Naive thymus-derived CD8-positive, alpha-beta T cell (primary cell): ENCODE measurements around the gene THSD4. TPM values are rescaled to one million over a fixed set of nuclear protein-coding genes. Genes with fewer than 3 reads are reported as not detected.

ENCODE experiments used
- ATAC-seq, 2 donors: fragments of 150-1000 bp; cut with Tn5 transposase in 1 of 2; sonication (Bioruptor Pico), chemical (Tn5 transposase) in 1 of 2; 1 replicate in 1 of 2; 2 replicates in 1 of 2; pipeline ENCODE4 v1.10.0; 2021; ENCODE audit warnings: mild to moderate bottlenecking in 2 of 2, moderate library complexity in 2 of 2
- POLR2A ChIA-PET: fragments of 350-600 bp; sonication (Branson Sonifier 250); formaldehyde crosslinking; loops from one replicate; lab custom pipeline; 2021; ENCODE audit warnings: antibody characterized with exemption; lab: Charles Lee
- DNase-seq, 10 donors: peaks; one replicate each; pipeline versions ENCODE4 v3.0.0 to v3.0.0-alpha.2; 2020 to 2022
- H3K27ac Mint-ChIP-seq, 10 donors: one replicate each; pipeline ENCODE4 v1.8.0; 2020 to 2022; ENCODE audit warnings: mild to moderate bottlenecking in 10 of 10, mixed read lengths in 10 of 10, moderate library complexity in 4 of 10, inconsistent platforms in 1 of 10
- H3K27me3 Mint-ChIP-seq, 5 donors: one replicate each; pipeline ENCODE4 v1.8.0; 2021 to 2022; ENCODE audit warnings: mixed read lengths in 5 of 5
- H3K36me3 Mint-ChIP-seq, 3 donors: one replicate each; pipeline ENCODE4 v1.8.0; 2020 to 2022; ENCODE audit warnings: mixed read lengths in 3 of 3, mild to moderate bottlenecking in 2 of 3, inconsistent platforms in 1 of 3
- H3K4me1 Mint-ChIP-seq, 4 donors: one replicate each; pipeline ENCODE4 v1.8.0; 2021 to 2022; ENCODE audit warnings: mixed read lengths in 4 of 4
- H3K4me3 Mint-ChIP-seq, 10 donors: one replicate each; pipeline ENCODE4 v1.8.0; 2020 to 2022; ENCODE audit warnings: mild to moderate bottlenecking in 10 of 10, mixed read lengths in 10 of 10, moderate library complexity in 6 of 10, inconsistent platforms in 1 of 10
- H3K9me3 Mint-ChIP-seq, 9 donors: one replicate each; pipeline ENCODE4 v1.8.0; 2020 to 2022; ENCODE audit warnings: mixed read lengths in 9 of 9, mild to moderate bottlenecking in 3 of 9, inconsistent platforms in 1 of 9, moderate library complexity in 1 of 9
- polyA plus RNA-seq, 3 donors: library from polyadenylated mRNA; unstranded; fragments of 300-500 nt; fragmentation: Illumina TruSeq; gene quantifications; one replicate each; pipeline ENCODE4 v1.2.3, GENCODE V29; 2021
- total RNA-seq, 8 experiments: library from RNA in 2 of 8; stranded (reverse) in 2 of 8; gene quantifications; one replicate each; pipeline ENCODE4 v1.2.3 and lab custom pipeline; 2021 to 2026

The THSD4 gene
- total and polyA plus RNA-seq, 5 experiments from 2014 or later: not detected

DNA sequence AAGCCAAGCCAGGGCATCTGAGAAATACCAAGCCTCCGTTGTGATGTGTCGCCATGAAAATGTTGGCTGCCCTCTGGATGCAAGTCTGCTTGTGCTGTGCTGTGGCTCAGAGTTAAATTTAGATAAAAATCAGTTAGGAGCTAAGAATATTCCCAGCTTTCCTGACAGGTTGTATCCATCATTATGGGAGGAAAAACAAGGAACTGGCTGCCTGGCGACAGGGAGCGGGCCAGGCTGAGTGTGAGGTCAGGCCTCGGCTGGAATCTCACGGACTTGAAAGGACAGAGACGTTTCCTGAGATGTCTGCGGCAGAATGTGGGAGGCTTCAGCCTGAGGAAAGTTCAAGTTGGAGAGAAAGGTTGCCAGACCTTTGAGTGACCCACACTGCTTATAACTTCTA is 213.8 kb downstream of the THSD4 start:
- POLR2A ChIA-PET: interaction anchor here (0.9 kb wide), 1 partner anchor 25 kb away, joined by 3 read pairs; no protein-coding TSS in a partner anchor
- Mint-ChIP-seq H3K9me3 (peaks cover 0 to 2% (median 0%) of the 10 kb centered on the region in 9 donors), H3K4me1 (no peaks in the 10 kb centered on the region), H3K36me3 (no peaks in the 10 kb centered on the region), H3K4me3 (no peak overlapping the region), H3K27ac (no peak overlapping the region), H3K27me3 (peaks cover 0 to 8% (median 0%) of the 10 kb centered on the region in 5 donors)
- DNase-seq (no peak), ATAC-seq (no peak)

- peaks cover 0 to 3% (median 0%) of the 10 kb centered on the region in 5 donors for H3K27me3 Mint-ChIP-seq
- POLR2A ChIA-PET: no interaction called here
These were observed 214.4 kb downstream of the THSD4 start for GRCh38 chr15:71329497-71330260.

GRCh38 chr15:71330638-71331162 is 215.4 kb downstream of the THSD4 start:
- no peak overlapping the region for H3K27ac Mint-ChIP-seq

More at GRCh38 chr15:71329497-71330260, 214.4 kb downstream of the THSD4 start:
- Mint-ChIP-seq H3K4me1 (no peaks in the 10 kb centered on the region), H3K27ac (no peak overlapping the region), H3K36me3 (no peaks in the 10 kb centered on the region), H3K9me3 (peaks cover 0 to 2% (median 0%) of the 10 kb centered on the region in 9 donors), H3K4me3 (no peak overlapping the region)
- ATAC-seq: no peak
- DNase-seq: no peak

GRCh38 chr15:71331173-71331572 is 215.9 kb downstream of the THSD4 start:
- Mint-ChIP-seq H3K9me3 (peaks cover 0 to 2% (median 0%) of the 10 kb centered on the region in 9 donors), H3K36me3 (no peaks in the 10 kb centered on the region), H3K4me1 (no peaks in the 10 kb centered on the region), H3K4me3 (no peak overlapping the region), H3K27ac (no peak overlapping the region), H3K27me3 (peaks cover 0 to 3% (median 0%) of the 10 kb centered on the region in 5 donors)
- DNase-seq (no peak), ATAC-seq (no peak)
- POLR2A ChIA-PET: no interaction called here

More at GRCh38 chr15:71330638-71331162, 215.4 kb downstream of the THSD4 start:
- POLR2A ChIA-PET: no interaction called here
- H3K9me3 Mint-ChIP-seq: peaks cover 0 to 2% (median 0%) of the 10 kb centered on the region in 9 donors
- no peaks in the 10 kb centered on the region for H3K36me3 Mint-ChIP-seq
- H3K27me3 Mint-ChIP-seq: peaks cover 0 to 3% (median 0%) of the 10 kb centered on the region in 5 donors
- DNase-seq (no peak), ATAC-seq (no peak)
- no peak overlapping the region for H3K4me3 Mint-ChIP-seq
- no peaks in the 10 kb centered on the region for H3K4me1 Mint-ChIP-seq

DNA sequence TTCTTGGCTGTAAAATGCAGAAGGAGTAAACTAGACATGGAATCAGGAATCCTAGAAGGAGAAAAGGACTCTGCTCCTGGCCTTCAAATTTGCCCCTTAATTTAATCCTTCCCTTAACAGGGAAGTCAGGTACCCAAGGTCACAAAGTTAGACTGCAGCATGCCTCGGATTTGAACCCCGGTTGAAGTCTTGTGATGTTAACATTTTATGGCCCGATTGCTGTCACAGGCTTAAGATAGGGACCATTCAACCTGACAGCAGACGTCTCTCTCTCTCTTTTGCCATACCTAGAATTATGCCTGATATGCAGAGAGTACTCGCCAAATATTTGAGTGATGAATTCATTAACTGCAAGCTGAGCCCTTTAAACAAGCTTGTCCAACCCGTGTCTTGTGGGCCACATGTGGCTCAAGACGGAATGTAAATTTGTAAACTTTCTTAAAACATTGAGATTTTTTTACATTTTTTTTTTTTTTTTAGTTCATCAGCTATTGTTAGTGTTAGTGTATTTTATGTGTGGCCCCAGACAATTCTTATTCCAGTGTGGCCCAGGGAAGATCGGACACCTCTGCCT is 217.2 kb downstream of the THSD4 start:
- POLR2A ChIA-PET: no interaction called here
- H3K9me3 Mint-ChIP-seq: no peaks in the 10 kb centered on the region
- no peak overlapping the region for H3K27ac Mint-ChIP-seq
- H3K4me3 Mint-ChIP-seq: no peak overlapping the region
- H3K27me3 Mint-ChIP-seq: peaks cover 0 to 3% (median 0%) of the 10 kb centered on the region in 5 donors
- no peak for DNase-seq
- no peak for ATAC-seq
- H3K4me1 Mint-ChIP-seq: peaks cover 0 to 2% (median 0%) of the 10 kb centered on the region in 4 donors
- H3K36me3 Mint-ChIP-seq: no peaks in the 10 kb centered on the region

DNA sequence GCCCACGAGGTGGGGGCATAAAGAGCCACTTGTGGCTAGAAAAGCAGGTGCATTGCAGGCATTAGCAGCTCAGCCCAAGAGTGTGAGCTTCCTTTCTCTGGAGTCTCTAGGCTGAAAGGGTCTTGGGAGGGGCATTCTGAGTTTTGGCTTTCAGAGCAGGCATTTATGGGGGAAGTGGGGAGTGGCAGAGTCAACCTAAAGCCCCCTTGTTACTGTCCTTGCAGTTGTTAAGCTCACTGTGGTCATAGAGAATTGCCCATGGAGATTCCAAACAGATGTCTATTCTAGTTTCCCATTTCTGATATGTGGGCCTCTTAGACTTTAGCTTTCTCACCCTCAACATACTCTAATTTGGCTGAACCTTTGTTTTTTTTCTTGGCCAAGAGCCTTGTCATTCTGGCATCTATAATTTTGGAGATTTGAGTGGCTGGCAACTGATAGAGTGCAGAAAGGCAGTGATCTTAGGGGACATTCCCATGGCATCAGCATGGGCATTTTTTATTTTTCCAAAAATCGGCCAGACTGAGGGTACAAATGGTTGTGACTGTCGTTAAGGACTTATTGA is 217.9 kb downstream of the THSD4 start:
- no peak for DNase-seq
- Mint-ChIP-seq H3K27ac (no peak overlapping the region), H3K36me3 (no peaks in the 10 kb centered on the region), H3K27me3 (peaks cover 0 to 3% (median 0%) of the 10 kb centered on the region in 5 donors), H3K4me3 (no peak overlapping the region), H3K4me1 (peaks cover 0 to 2% (median 0%) of the 10 kb centered on the region in 4 donors), H3K9me3 (no peaks in the 10 kb centered on the region)
- POLR2A ChIA-PET: no interaction called here
- no peak for ATAC-seq

DNA sequence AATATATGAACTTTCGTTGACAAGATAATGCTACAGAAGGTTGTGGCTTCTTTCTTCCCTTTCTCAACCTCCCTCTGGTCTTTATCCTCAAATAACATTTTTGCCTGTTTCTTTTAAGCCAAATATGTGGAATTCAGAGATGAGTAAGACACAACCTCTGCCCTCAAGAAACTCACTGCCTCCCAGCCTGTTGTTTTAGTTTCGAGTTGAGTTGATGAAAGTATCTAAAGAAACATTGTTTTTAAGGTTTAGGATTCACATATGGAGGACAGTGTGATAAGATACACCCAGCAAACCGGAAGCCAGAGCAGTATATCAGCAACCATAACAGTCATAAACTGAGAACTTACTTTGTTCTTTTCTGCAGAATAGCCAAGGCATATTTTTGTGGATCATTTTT is 218.6 kb downstream of the THSD4 start:
- H3K27ac Mint-ChIP-seq: no peak overlapping the region
- POLR2A ChIA-PET: no interaction called here
- no peak for DNase-seq
- no peaks in the 10 kb centered on the region for H3K36me3 Mint-ChIP-seq
- ATAC-seq: no peak
- H3K9me3 Mint-ChIP-seq: no peaks in the 10 kb centered on the region
- peaks cover 0 to 3% (median 0%) of the 10 kb centered on the region in 5 donors for H3K27me3 Mint-ChIP-seq
- peaks cover 0 to 2% (median 0%) of the 10 kb centered on the region in 4 donors for H3K4me1 Mint-ChIP-seq
- H3K4me3 Mint-ChIP-seq: no peak overlapping the region

DNA sequence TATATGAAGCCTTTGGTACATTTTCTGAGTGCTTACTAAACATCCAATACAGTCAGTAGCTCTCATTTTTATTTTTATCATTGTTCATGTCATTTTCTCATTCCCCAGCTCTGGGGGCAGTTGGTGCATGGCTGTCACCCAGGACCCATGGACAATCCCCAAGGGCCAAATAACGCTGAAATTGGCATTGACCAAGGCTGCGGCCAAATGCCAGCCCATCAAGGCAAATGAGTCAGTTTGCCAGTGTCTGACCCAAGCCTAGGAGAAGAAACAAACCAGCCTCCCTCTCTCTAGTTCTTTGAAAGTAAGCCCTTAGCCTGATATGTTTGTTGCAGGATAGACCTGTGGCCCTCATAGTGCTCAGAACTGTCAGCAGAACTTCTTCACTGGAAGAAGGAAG is 219.2 kb downstream of the THSD4 start:
- no peaks in the 10 kb centered on the region for H3K9me3 Mint-ChIP-seq
- H3K4me1 Mint-ChIP-seq: peaks cover 0 to 2% (median 0%) of the 10 kb centered on the region in 4 donors
- ATAC-seq (no peak), DNase-seq (no peak)
- H3K36me3 Mint-ChIP-seq: no peaks in the 10 kb centered on the region
- no peak overlapping the region for H3K4me3 Mint-ChIP-seq
- H3K27me3 Mint-ChIP-seq: peaks cover 0 to 3% (median 0%) of the 10 kb centered on the region in 5 donors
- no peak overlapping the region for H3K27ac Mint-ChIP-seq
- POLR2A ChIA-PET: no interaction called here

DNA sequence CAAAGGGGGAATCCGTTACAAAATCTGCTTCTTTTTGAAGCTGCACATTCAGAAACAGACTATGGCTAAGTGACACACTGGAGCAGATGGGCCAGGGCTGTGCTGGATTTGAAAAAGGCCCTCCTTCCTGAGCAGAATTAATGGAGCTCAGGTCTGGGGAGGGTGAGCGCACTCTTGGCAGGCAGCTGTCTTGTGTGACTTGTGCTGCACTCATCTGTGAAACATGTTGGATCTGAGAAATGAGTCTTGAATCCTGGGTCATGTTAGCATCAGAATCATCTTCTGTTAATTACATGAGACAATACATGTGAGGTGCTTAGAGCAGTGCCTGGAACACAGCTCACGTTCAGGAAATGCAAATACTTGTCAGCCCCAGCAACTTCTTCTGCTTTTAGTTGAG is 219.6 kb downstream of the THSD4 start:
- Mint-ChIP-seq H3K4me1 (peaks cover 0 to 2% (median 0%) of the 10 kb centered on the region in 4 donors), H3K4me3 (no peak overlapping the region), H3K27me3 (peaks cover 0 to 3% (median 0%) of the 10 kb centered on the region in 5 donors), H3K36me3 (no peaks in the 10 kb centered on the region), H3K27ac (no peak overlapping the region), H3K9me3 (no peaks in the 10 kb centered on the region)
- DNase-seq (no peak), ATAC-seq (no peak)
- POLR2A ChIA-PET: no interaction called here

GRCh38 chr15:71335591-71335990 is 220.3 kb downstream of the THSD4 start:
- no peak overlapping the region for H3K27ac Mint-ChIP-seq
- DNase-seq (no peak), ATAC-seq (no peak)

GRCh38 chr15:71336671-71337070 is 221.4 kb downstream of the THSD4 start:
- POLR2A ChIA-PET: no interaction called here
- no peak for ATAC-seq
- H3K4me3 Mint-ChIP-seq: no peak overlapping the region

More at GRCh38 chr15:71335591-71335990, 220.3 kb downstream of the THSD4 start:
- H3K4me3 Mint-ChIP-seq: no peak overlapping the region
- no peaks in the 10 kb centered on the region for H3K36me3 Mint-ChIP-seq
- POLR2A ChIA-PET: no interaction called here
- peaks cover 0 to 2% (median 0%) of the 10 kb centered on the region in 4 donors for H3K4me1 Mint-ChIP-seq
- H3K9me3 Mint-ChIP-seq: no peaks in the 10 kb centered on the region
- peaks cover 0 to 3% (median 0%) of the 10 kb centered on the region in 5 donors for H3K27me3 Mint-ChIP-seq

DNA sequence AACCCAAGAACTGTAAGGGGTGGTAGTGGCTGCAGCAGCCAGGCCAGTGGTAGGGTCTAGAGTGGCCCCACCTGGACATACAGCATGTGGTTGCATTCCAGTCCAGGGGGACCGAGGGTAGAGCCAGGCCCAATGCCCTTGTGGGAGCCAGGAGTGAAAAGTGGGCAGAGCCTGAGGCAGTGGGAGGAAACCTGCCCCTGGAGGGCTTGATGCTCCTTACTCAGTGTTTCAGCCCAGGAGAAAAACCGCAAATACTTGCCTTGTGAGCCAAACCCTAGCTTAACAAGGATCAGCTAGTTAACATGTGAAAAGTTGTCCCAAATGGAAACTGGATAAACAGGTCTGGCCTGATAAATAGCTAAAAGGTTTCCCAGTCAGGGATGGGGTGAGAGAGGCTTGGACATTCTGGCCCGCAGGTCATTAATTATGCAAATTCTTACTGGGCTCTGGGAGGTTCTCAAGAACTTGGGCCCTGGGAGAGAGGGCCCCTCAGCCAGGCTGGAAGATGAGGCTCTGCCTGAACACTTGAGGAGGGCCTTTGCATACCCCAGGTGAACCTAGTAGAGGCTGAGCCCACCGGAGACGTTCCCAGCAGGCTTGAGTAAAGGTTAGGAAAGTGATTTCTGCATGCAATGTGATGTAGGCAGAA is 222.1 kb downstream of the THSD4 start:
- ATAC-seq (no peak), DNase-seq (no peak)
- no peaks in the 10 kb centered on the region for H3K27me3 Mint-ChIP-seq
- POLR2A ChIA-PET: no interaction called here
- H3K36me3 Mint-ChIP-seq: no peaks in the 10 kb centered on the region
- H3K4me1 Mint-ChIP-seq: peaks cover 0 to 2% (median 0%) of the 10 kb centered on the region in 4 donors
- H3K27ac Mint-ChIP-seq: no peak overlapping the region
- no peak overlapping the region for H3K4me3 Mint-ChIP-seq
- H3K9me3 Mint-ChIP-seq: no peaks in the 10 kb centered on the region

More at GRCh38 chr15:71336671-71337070, 221.4 kb downstream of the THSD4 start:
- no peaks in the 10 kb centered on the region for H3K27me3 Mint-ChIP-seq
- peak overlapping the region in 1 of 10 donors; percentile 16 for H3K27ac Mint-ChIP-seq
- H3K36me3 Mint-ChIP-seq: no peaks in the 10 kb centered on the region
- DNase-seq: no peak
- peaks cover 0 to 2% (median 0%) of the 10 kb centered on the region in 4 donors for H3K4me1 Mint-ChIP-seq
- no peaks in the 10 kb centered on the region for H3K9me3 Mint-ChIP-seq
